ENCODE data around the gene FMN2. TPM values are rescaled to one million over a fixed set of nuclear protein-coding genes. Genes with fewer than 3 reads are reported as not detected.
"Not testable (repeated sequence)": the region's sequence is repeated elsewhere in the genome, so short reads cannot be mapped to it uniquely, and the experiment has no call there.

Gene FMN2
- total RNA-seq, 2 experiments from 2014 or later: not detected

GRCh38 chr1:240409615-240410014 lies 317.9 kb downstream of the FMN2 start:
- Histone ChIP-seq H3K36me3 (ENCODE audit: insufficient read depth, low read length) (no peaks in the 10 kb centered on the region), H3K4me3 (ENCODE audit: low read length) (no peak overlapping the region), H3K4me1 (ENCODE audit: insufficient read depth, low read length) (no peaks in the 10 kb centered on the region), H3K9me3 (ENCODE audit: control insufficient read depth in 1 of 2, insufficient read depth in 1 of 2, low read length in 2 of 2) (peaks cover 0 to 13% of the 10 kb centered on the region in 2 experiments), H3K27ac (ENCODE audit: low read depth in 1 of 2, low read length in 2 of 2) (no peak overlapping the region), H3K27me3 (ENCODE audit: control insufficient read depth in 1 of 2, insufficient read depth in 2 of 2, low read length in 2 of 2) (no peaks in the 10 kb centered on the region)
- POLR2A ChIA-PET: no interaction called here
- TF ChIP-seq, protein P1, sequence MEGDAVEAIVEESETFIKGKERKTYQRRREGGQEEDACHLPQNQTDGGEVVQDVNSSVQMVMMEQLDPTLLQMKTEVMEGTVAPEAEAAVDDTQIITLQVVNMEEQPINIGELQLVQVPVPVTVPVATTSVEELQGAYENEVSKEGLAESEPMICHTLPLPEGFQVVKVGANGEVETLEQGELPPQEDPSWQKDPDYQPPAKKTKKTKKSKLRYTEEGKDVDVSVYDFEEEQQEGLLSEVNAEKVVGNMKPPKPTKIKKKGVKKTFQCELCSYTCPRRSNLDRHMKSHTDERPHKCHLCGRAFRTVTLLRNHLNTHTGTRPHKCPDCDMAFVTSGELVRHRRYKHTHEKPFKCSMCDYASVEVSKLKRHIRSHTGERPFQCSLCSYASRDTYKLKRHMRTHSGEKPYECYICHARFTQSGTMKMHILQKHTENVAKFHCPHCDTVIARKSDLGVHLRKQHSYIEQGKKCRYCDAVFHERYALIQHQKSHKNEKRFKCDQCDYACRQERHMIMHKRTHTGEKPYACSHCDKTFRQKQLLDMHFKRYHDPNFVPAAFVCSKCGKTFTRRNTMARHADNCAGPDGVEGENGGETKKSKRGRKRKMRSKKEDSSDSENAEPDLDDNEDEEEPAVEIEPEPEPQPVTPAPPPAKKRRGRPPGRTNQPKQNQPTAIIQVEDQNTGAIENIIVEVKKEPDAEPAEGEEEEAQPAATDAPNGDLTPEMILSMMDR (IDR thresholded peaks at IDR 0.05): no peak
- no peak overlapping the region for H3K27ac Mint-ChIP-seq
- DNase-seq (no peak), ATAC-seq (ENCODE audit: poor library complexity) (no peak)
- CTCF ChIA-PET: no interaction called here
- H3K27me3 Mint-ChIP-seq: no peaks in the 10 kb centered on the region
- H3K36me3 Mint-ChIP-seq (ENCODE audit: low read depth): no peaks in the 10 kb centered on the region
- no peaks in the 10 kb centered on the region for H3K4me1 Mint-ChIP-seq (ENCODE audit: low read depth)
- peaks cover 5% of the 10 kb centered on the region for H3K9me3 Mint-ChIP-seq
- no peak overlapping the region for H3K4me3 Mint-ChIP-seq
- intact Hi-C loops (cut with DNase I, micrococcal nuclease): no loop called here

DNA sequence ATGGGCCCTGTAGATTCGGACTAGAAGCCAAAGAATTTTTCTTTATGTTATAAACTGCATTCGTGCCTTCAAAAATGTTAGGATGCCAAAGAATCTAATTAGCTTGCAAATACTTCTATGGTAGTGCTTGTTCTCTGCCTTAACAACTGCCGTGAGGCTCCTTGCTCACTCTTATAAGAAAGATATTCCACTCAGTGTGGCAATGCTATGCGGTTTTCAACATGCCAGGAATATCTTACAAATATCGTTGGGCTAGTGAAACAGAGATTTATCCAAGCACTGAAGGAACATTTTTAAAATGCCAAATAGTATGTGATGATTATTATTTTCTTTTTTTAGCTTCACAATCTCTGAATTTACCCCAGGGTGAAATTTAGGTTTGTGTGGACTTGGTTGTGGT lies 322.0 kb downstream of the FMN2 start:
- Mint-ChIP-seq H3K27ac (no peak overlapping the region), H3K4me3 (no peak overlapping the region), H3K36me3 (ENCODE audit: low read depth) (no peaks in the 10 kb centered on the region), H3K27me3 (no peaks in the 10 kb centered on the region), H3K4me1 (ENCODE audit: low read depth) (no peaks in the 10 kb centered on the region), H3K9me3 (peaks cover 5% of the 10 kb centered on the region)
- intact Hi-C loops (cut with DNase I, micrococcal nuclease): no loop called here
- no peak for DNase-seq
- TF ChIP-seq, protein P1 (IDR thresholded peaks at IDR 0.05): no peak
- ChIA-PET POLR2A (no interaction called here), CTCF (no interaction called here)
- no peak for ATAC-seq (ENCODE audit: poor library complexity)
- Histone ChIP-seq H3K4me3 (ENCODE audit: low read length) (no peak overlapping the region), H3K27ac (ENCODE audit: low read depth in 1 of 2, low read length in 2 of 2) (no peak overlapping the region), H3K27me3 (ENCODE audit: control insufficient read depth in 1 of 2, insufficient read depth in 2 of 2, low read length in 2 of 2) (no peaks in the 10 kb centered on the region), H3K4me1 (ENCODE audit: insufficient read depth, low read length) (no peaks in the 10 kb centered on the region), H3K9me3 (ENCODE audit: control insufficient read depth in 1 of 2, insufficient read depth in 1 of 2, low read length in 2 of 2) (peaks cover 0 to 3% of the 10 kb centered on the region in 2 experiments), H3K36me3 (ENCODE audit: insufficient read depth, low read length) (no peaks in the 10 kb centered on the region)

- Histone ChIP-seq H3K27ac (ENCODE audit: low read depth in 1 of 2, low read length in 2 of 2) (no peak overlapping the region), H3K27me3 (ENCODE audit: control insufficient read depth in 1 of 2, insufficient read depth in 2 of 2, low read length in 2 of 2) (no peaks in the 10 kb centered on the region), H3K9me3 (ENCODE audit: control insufficient read depth in 1 of 2, insufficient read depth in 1 of 2, low read length in 2 of 2) (peaks cover 0 to 3% of the 10 kb centered on the region in 2 experiments), H3K4me1 (ENCODE audit: insufficient read depth, low read length) (no peaks in the 10 kb centered on the region), H3K36me3 (ENCODE audit: insufficient read depth, low read length) (no peaks in the 10 kb centered on the region), H3K4me3 (ENCODE audit: low read length) (no peak overlapping the region)
- TF ChIP-seq, protein P1 (IDR thresholded peaks at IDR 0.05): no peak
- no peak for ATAC-seq (ENCODE audit: poor library complexity)
- H3K36me3 Mint-ChIP-seq (ENCODE audit: low read depth): no peaks in the 10 kb centered on the region
- ChIA-PET CTCF (interaction anchor here (1.7 kb wide), 1 partner anchor 15 kb away, joined by 3 read pairs; no protein-coding TSS in a partner anchor), POLR2A (no interaction called here)
- H3K27me3 Mint-ChIP-seq: no peaks in the 10 kb centered on the region
- peaks cover 5% of the 10 kb centered on the region for H3K9me3 Mint-ChIP-seq
- DNase-seq: no peak
- no peak overlapping the region for H3K4me3 Mint-ChIP-seq
- no peaks in the 10 kb centered on the region for H3K4me1 Mint-ChIP-seq (ENCODE audit: low read depth)
- no peak overlapping the region for H3K27ac Mint-ChIP-seq
- intact Hi-C loops (cut with DNase I, micrococcal nuclease): no loop called here
Observed at GRCh38 chr1:240414237-240414636, 322.6 kb downstream of the FMN2 start.

- H3K27ac Mint-ChIP-seq; H3K9me3 ChIP-seq (ENCODE audit: control insufficient read depth in 1 of 2, insufficient read depth in 1 of 2, low read length in 2 of 2); DNase-seq; POLR2A ChIA-PET; ATAC-seq (ENCODE audit: poor library complexity); H3K4me3 ChIP-seq (ENCODE audit: low read length); H3K27me3 ChIP-seq (ENCODE audit: control insufficient read depth in 1 of 2, insufficient read depth in 2 of 2, low read length in 2 of 2); H3K27ac ChIP-seq (ENCODE audit: low read depth in 1 of 2, low read length in 2 of 2); H3K27me3 Mint-ChIP-seq; intact Hi-C loops (cut with DNase I, micrococcal nuclease); H3K36me3 Mint-ChIP-seq (ENCODE audit: low read depth); H3K4me1 Mint-ChIP-seq (ENCODE audit: low read depth); H3K4me1 ChIP-seq (ENCODE audit: insufficient read depth, low read length); H3K9me3 Mint-ChIP-seq; H3K36me3 ChIP-seq (ENCODE audit: insufficient read depth, low read length); H3K4me3 Mint-ChIP-seq: not testable (repeated sequence)
- CTCF ChIA-PET: interaction anchor here (1.7 kb wide), 1 partner anchor 16 kb away, joined by 3 read pairs; no protein-coding TSS in a partner anchor
Observed at GRCh38 chr1:240415011-240415410, 323.3 kb downstream of the FMN2 start.
